NB4 (cell line): ENCODE results near the gene SETD1B.

Experiments
- CTCF ChIP-seq: IDR thresholded peaks from one replicate; pipeline ENCODE4 v1.5.1; 2012; ENCODE audit warnings: low read depth, low read length
- MAX ChIP-seq: IDR thresholded peaks from 2 replicates; pipeline ENCODE4 v1.6.1; 2011; ENCODE audit warnings: low read depth, low read length
- POLR2A ChIP-seq: IDR thresholded peaks from 2 replicates; pipeline ENCODE4 v1.6.1; 2011; ENCODE audit warnings: mild to moderate bottlenecking; ENCODE audit not compliant: insufficient read length; ENCODE audit errors: extremely low read depth

GRCh38 chr12:121781484-121781997 is 22.3 kb upstream of the SETD1B start:
- TF ChIP-seq CTCF (no peak), POLR2A (no peak), MAX (no peak)
